Measurements from ENCODE around the gene CYREN. TPM values are rescaled to one million over a fixed set of nuclear protein-coding genes. Genes with fewer than 3 reads are reported as not detected.
A peak's percentile ranks its signal among the peaks of the same experiment; 100 is the strongest.

Gene CYREN
- total RNA-seq, 2 donors from 2014 or later, result 25.5 to 31.4 TPM

GRCh38 chr7:135161669-135162068, 8.8 kb downstream of the CYREN start:
- TF ChIP-seq, protein P1, sequence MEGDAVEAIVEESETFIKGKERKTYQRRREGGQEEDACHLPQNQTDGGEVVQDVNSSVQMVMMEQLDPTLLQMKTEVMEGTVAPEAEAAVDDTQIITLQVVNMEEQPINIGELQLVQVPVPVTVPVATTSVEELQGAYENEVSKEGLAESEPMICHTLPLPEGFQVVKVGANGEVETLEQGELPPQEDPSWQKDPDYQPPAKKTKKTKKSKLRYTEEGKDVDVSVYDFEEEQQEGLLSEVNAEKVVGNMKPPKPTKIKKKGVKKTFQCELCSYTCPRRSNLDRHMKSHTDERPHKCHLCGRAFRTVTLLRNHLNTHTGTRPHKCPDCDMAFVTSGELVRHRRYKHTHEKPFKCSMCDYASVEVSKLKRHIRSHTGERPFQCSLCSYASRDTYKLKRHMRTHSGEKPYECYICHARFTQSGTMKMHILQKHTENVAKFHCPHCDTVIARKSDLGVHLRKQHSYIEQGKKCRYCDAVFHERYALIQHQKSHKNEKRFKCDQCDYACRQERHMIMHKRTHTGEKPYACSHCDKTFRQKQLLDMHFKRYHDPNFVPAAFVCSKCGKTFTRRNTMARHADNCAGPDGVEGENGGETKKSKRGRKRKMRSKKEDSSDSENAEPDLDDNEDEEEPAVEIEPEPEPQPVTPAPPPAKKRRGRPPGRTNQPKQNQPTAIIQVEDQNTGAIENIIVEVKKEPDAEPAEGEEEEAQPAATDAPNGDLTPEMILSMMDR (IDR thresholded peaks at IDR 0.05), result no peak
- Histone ChIP-seq H3K27ac (peak overlapping the region; percentile 66 to 70), H3K4me1 (peaks cover 0 to 80% of the 10 kb centered on the region in 2 donors), H3K27me3 (no peaks in the 10 kb centered on the region), H3K36me3 (peaks cover 21% of the 10 kb centered on the region), H3K4me3 (no peak overlapping the region), H3K9me3 (peaks cover 0 to 2% of the 10 kb centered on the region in 2 donors)
- no peak for DNase-seq (ENCODE audit: low spot score)

- Histone ChIP-seq H3K36me3 (peaks cover 15% of the 10 kb centered on the region), H3K27me3 (no peaks in the 10 kb centered on the region), H3K27ac (peak overlapping the region; percentile 66 to 70), H3K4me1 (peaks cover 0 to 73% of the 10 kb centered on the region in 2 donors), H3K9me3 (peaks cover 0 to 7% of the 10 kb centered on the region in 2 donors), H3K4me3 (no peak overlapping the region)
- TF ChIP-seq, protein P1 (IDR thresholded peaks at IDR 0.05), result no peak
- DNase-seq (ENCODE audit: low spot score), result no peak
These were observed 9.5 kb downstream of the CYREN start for GRCh38 chr7:135160858-135161653.

GRCh38 chr7:135160098-135160857, 10.2 kb downstream of the CYREN start:
- Histone ChIP-seq H3K27me3 (no peaks in the 10 kb centered on the region), H3K4me3 (no peak overlapping the region), H3K36me3 (peaks cover 7% of the 10 kb centered on the region), H3K9me3 (peaks cover 0 to 15% of the 10 kb centered on the region in 2 donors), H3K4me1 (peaks cover 0 to 66% of the 10 kb centered on the region in 2 donors), H3K27ac (peak overlapping the region; percentile 66 to 70)
- no peak for DNase-seq (ENCODE audit: low spot score)
- TF ChIP-seq, protein P1 (IDR thresholded peaks at IDR 0.05), result no peak

DNA sequence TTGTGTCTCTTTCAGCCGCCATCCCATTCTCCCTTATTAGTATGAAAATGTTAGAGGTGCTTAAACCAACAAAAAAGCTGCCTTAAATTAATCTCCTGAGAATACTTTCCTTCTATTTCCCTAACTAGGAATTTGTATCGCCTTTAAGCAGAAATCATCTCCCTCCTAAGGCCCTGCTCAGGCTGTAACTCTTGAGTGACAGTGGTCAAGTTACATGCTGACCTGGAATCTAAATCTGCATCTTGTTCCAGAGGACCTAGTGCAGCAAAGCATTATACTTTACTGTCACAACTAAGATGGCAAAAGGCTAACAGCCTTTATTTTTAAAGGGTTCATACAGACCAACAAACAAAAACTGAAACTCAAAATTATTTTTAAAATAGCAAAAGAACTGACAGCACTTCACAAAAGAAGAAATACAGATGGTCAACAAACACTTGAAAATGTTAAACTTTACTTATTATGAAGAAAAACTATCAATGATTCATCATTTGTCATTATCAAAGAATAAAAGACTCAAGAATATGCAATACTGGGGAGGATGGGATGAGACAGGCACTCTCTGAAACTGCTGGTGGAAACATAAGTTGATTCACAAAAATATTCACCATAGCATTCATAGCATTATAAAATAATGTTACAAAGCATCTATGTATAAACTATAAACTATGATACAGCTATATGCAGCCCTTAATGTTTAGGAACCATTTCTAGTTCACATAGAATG, 11.0 kb downstream of the CYREN start:
- DNase-seq (ENCODE audit: low spot score), result no peak
- Histone ChIP-seq H3K9me3 (peaks cover 0 to 15% of the 10 kb centered on the region in 2 donors), H3K27ac (peak overlapping the region; percentile 66 to 70), H3K4me3 (no peak overlapping the region), H3K27me3 (no peaks in the 10 kb centered on the region), H3K4me1 (peaks cover 0 to 58% of the 10 kb centered on the region in 2 donors), H3K36me3 (no peaks in the 10 kb centered on the region)
- TF ChIP-seq, protein P1 (IDR thresholded peaks at IDR 0.05), result no peak

- H3K27ac ChIP-seq, result peak overlapping the region; percentile 66 to 70
- no peaks in the 10 kb centered on the region for H3K36me3 ChIP-seq
- TF ChIP-seq, protein P1 (IDR thresholded peaks at IDR 0.05), result no peak
- no peak for DNase-seq (ENCODE audit: low spot score)
- H3K27me3 ChIP-seq, result no peaks in the 10 kb centered on the region
- H3K4me3 ChIP-seq, result no peak overlapping the region
- peaks cover 0 to 52% of the 10 kb centered on the region in 2 donors for H3K4me1 ChIP-seq
- peaks cover 0 to 15% of the 10 kb centered on the region in 2 donors for H3K9me3 ChIP-seq
These were observed 11.6 kb downstream of the CYREN start for GRCh38 chr7:135158874-135159273.

All from right atrium auricular region (tissue), 2 donors.